ENCODE results near the gene PROC.

The PROC gene

DNA sequence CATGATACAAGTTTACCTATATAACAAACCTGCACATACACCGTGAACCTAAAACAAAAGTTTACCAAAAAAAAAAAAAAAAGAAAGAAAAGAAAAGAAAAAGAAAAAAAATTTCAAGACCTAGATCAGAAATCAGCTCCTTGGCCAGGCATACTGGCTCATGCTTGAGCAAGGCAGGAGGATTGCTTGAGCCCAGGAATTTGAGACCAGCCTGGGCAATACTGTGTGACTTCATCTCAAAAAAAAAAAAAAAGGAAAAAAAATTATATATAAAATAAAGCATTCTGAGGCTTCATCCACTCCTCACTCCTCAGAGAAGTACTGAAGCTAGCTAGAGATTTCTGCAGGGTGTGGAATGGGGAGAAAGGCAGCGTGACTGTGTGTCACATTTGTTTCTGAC, 11.8 kb upstream of the PROC start:
- H3K4me1 ChIP-seq (ENCODE audit: control insufficient read depth in 2 of 2, insufficient read depth in 1 of 2, low read depth in 1 of 2, low read length in 2 of 2), result peaks cover 0 to 4% of the 10 kb centered on the region in 2 donors
- H3K4ac ChIP-seq (ENCODE audit: low read length), result no peak overlapping the region
- no peaks in the 10 kb centered on the region for H3K36me3 ChIP-seq (replicated peaks in 1 of 2; ENCODE audit: control insufficient read depth in 2 of 2, insufficient read depth in 2 of 2, low read length in 2 of 2)
- H3K27me3 ChIP-seq (ENCODE audit: control insufficient read depth in 3 of 3, insufficient read depth in 3 of 3, low read depth in 1 of 3, low read length in 3 of 3), result peaks cover 0 to 9% (median 0%) of the 10 kb centered on the region in 3 experiments
- H3K18ac ChIP-seq (ENCODE audit: low read length), result no peak overlapping the region
- no peak overlapping the region for H2BK5ac ChIP-seq (ENCODE audit: low read length)
- no peak overlapping the region for H3K23ac ChIP-seq (ENCODE audit: low read depth, low read length, poor library complexity)
- H2BK120ac ChIP-seq (ENCODE audit: low read depth, low read length), result no peak overlapping the region
- no peak overlapping the region for H3K9ac ChIP-seq (ENCODE audit: low read depth, low read length, poor library complexity)
- no peak overlapping the region for H2AFZ ChIP-seq (ENCODE audit: low read length)
- no peak for DNase-seq (ENCODE audit: low spot score)
- H3K27ac ChIP-seq (replicated peaks; ENCODE audit: low read length), result no peak overlapping the region
- WGBS, 2 donors (ENCODE audit: extremely low coverage in 2 of 2, insufficient read length in 2 of 2, insufficient replicate concordance in 1 of 2), result no CpG with 5 or more reads among the region's 2 CpGs
- H2BK15ac ChIP-seq (ENCODE audit: low read length), result no peak overlapping the region
- H4K91ac ChIP-seq (ENCODE audit: low read depth, low read length, poor library complexity), result no peak overlapping the region
- H3K14ac ChIP-seq (ENCODE audit: low read length), result no peak overlapping the region
- no peak overlapping the region for H3K4me3 ChIP-seq (ENCODE audit: low read length in 2 of 2)
- H3K79me1 ChIP-seq (ENCODE audit: low read depth, low read length), result no peaks in the 10 kb centered on the region
- H4K8ac ChIP-seq (ENCODE audit: low read depth, low read length), result no peak overlapping the region
- no peak overlapping the region for H2BK12ac ChIP-seq (ENCODE audit: low read length)
- no peak overlapping the region for H3K4me2 ChIP-seq (ENCODE audit: insufficient read depth, low read length, poor library complexity, severe bottlenecking)
- H3K9me3 ChIP-seq (replicated peaks in 1 of 2; ENCODE audit: control insufficient read depth in 2 of 2, insufficient read depth in 1 of 2, low read depth in 1 of 2, low read length in 2 of 2), result no peaks in the 10 kb centered on the region
- H2AK5ac ChIP-seq (ENCODE audit: low read depth, low read length), result no peak overlapping the region

DNA sequence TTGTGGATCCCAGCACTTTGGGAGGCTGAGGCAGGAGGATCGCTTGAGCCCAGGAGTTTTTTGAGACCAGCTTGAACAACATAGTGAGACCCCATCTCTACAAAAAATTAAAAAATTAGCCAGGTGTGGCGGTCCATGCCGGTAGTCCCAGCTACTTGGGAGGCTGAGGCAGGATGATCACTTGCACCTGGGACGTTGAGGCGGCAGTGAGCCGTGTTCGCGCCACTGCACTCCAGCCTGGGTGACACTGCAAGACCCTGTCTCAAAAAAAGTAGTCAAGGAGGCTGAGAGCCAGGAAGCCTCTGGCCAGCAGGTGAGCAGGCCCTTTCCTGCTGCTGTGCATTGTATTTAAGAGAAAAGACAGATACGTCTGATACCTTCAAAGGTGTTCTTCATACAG, 11.1 kb upstream of the PROC start:
- no peak overlapping the region for H2AFZ ChIP-seq (ENCODE audit: low read length)
- H3K4ac ChIP-seq (ENCODE audit: low read length), result no peak overlapping the region
- no peak overlapping the region for H3K27ac ChIP-seq (replicated peaks; ENCODE audit: low read length)
- H3K23ac ChIP-seq (ENCODE audit: low read depth, low read length, poor library complexity), result no peak overlapping the region
- no peak overlapping the region for H3K18ac ChIP-seq (ENCODE audit: low read length)
- H3K4me2 ChIP-seq (ENCODE audit: insufficient read depth, low read length, poor library complexity, severe bottlenecking), result no peak overlapping the region
- no peaks in the 10 kb centered on the region for H3K36me3 ChIP-seq (replicated peaks in 1 of 2; ENCODE audit: control insufficient read depth in 2 of 2, insufficient read depth in 2 of 2, low read length in 2 of 2)
- H4K8ac ChIP-seq (ENCODE audit: low read depth, low read length), result no peak overlapping the region
- H2AK5ac ChIP-seq (ENCODE audit: low read depth, low read length), result peak overlapping the region; percentile 66
- H3K9me3 ChIP-seq (replicated peaks in 1 of 2; ENCODE audit: control insufficient read depth in 2 of 2, insufficient read depth in 1 of 2, low read depth in 1 of 2, low read length in 2 of 2), result no peaks in the 10 kb centered on the region
- H4K91ac ChIP-seq (ENCODE audit: low read depth, low read length, poor library complexity), result no peak overlapping the region
- H2BK5ac ChIP-seq (ENCODE audit: low read length), result no peak overlapping the region
- H2BK12ac ChIP-seq (ENCODE audit: low read length), result no peak overlapping the region
- H2BK15ac ChIP-seq (ENCODE audit: low read length), result no peak overlapping the region
- H3K79me1 ChIP-seq (ENCODE audit: low read depth, low read length), result no peaks in the 10 kb centered on the region
- H3K27me3 ChIP-seq (ENCODE audit: control insufficient read depth in 3 of 3, insufficient read depth in 3 of 3, low read depth in 1 of 3, low read length in 3 of 3), result peaks cover 0 to 9% (median 0%) of the 10 kb centered on the region in 3 experiments
- DNase-seq (ENCODE audit: low spot score), result no peak
- H3K4me1 ChIP-seq (ENCODE audit: control insufficient read depth in 2 of 2, insufficient read depth in 1 of 2, low read depth in 1 of 2, low read length in 2 of 2), result peaks cover 0 to 4% of the 10 kb centered on the region in 2 donors
- H3K14ac ChIP-seq (ENCODE audit: low read length), result no peak overlapping the region
- H2BK120ac ChIP-seq (ENCODE audit: low read depth, low read length), result no peak overlapping the region
- H3K4me3 ChIP-seq (ENCODE audit: low read length in 2 of 2), result no peak overlapping the region
- H3K9ac ChIP-seq (ENCODE audit: low read depth, low read length, poor library complexity), result no peak overlapping the region
- WGBS, 2 donors (ENCODE audit: extremely low coverage in 2 of 2, insufficient read length in 2 of 2, insufficient replicate concordance in 1 of 2), result no CpG with 5 or more reads among the region's 9 CpGs

DNA sequence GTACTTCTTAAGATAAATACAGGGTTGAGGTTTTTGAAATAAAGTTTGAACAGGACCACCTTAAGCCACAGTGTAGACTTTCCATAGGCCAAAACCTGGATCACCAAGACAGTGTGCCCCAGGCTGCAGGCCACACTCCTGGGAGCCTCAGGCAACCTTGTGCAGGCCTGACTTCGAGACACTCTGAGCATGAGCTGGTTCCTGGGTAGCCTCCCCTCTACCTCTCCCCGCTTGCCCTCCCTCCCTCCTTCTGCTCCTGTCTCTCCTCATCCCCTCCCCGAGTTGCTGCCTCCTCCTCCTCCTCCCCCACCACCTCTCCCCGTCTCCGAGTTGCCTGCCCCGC, 10.6 kb upstream of the PROC start:
- Histone ChIP-seq H3K4ac (ENCODE audit: low read length) (no peak overlapping the region), H2AFZ (ENCODE audit: low read length) (peak overlapping the region; percentile 87), H3K36me3 (replicated peaks in 1 of 2; ENCODE audit: control insufficient read depth in 2 of 2, insufficient read depth in 2 of 2, low read length in 2 of 2) (no peaks in the 10 kb centered on the region), H3K4me3 (ENCODE audit: low read length in 2 of 2) (peak overlapping the region in 1 of 2 donors; percentile 37), H3K9me3 (replicated peaks in 1 of 2; ENCODE audit: control insufficient read depth in 2 of 2, insufficient read depth in 1 of 2, low read depth in 1 of 2, low read length in 2 of 2) (peaks cover 0 to under 1% of the 10 kb centered on the region in 2 donors), H4K91ac (ENCODE audit: low read depth, low read length, poor library complexity) (no peak overlapping the region), H3K27me3 (ENCODE audit: control insufficient read depth in 3 of 3, insufficient read depth in 3 of 3, low read depth in 1 of 3, low read length in 3 of 3) (peaks cover 0 to 4% (median 0%) of the 10 kb centered on the region in 3 experiments), H3K27ac (replicated peaks; ENCODE audit: low read length) (peak overlapping the region; percentile 5), H3K79me1 (ENCODE audit: low read depth, low read length) (no peaks in the 10 kb centered on the region), H3K4me2 (ENCODE audit: insufficient read depth, low read length, poor library complexity, severe bottlenecking) (peak overlapping the region; percentile 96), H2BK15ac (ENCODE audit: low read length) (peak overlapping the region; percentile 10), H3K18ac (ENCODE audit: low read length) (peak overlapping the region; percentile 78), H3K23ac (ENCODE audit: low read depth, low read length, poor library complexity) (peak overlapping the region; percentile 82), H2BK5ac (ENCODE audit: low read length) (no peak overlapping the region), H2BK12ac (ENCODE audit: low read length) (no peak overlapping the region), H3K14ac (ENCODE audit: low read length) (no peak overlapping the region), H3K9ac (ENCODE audit: low read depth, low read length, poor library complexity) (no peak overlapping the region), H2BK120ac (ENCODE audit: low read depth, low read length) (no peak overlapping the region), H2AK5ac (ENCODE audit: low read depth, low read length) (no peak overlapping the region), H3K4me1 (ENCODE audit: control insufficient read depth in 2 of 2, insufficient read depth in 1 of 2, low read depth in 1 of 2, low read length in 2 of 2) (peaks cover 0 to 4% of the 10 kb centered on the region in 2 donors), H4K8ac (ENCODE audit: low read depth, low read length) (no peak overlapping the region)
- no peak for DNase-seq (ENCODE audit: low spot score)
- WGBS, 2 donors (ENCODE audit: extremely low coverage in 2 of 2, insufficient read length in 2 of 2, insufficient replicate concordance in 1 of 2), result no CpG with 5 or more reads among the region's 6 CpGs

DNA sequence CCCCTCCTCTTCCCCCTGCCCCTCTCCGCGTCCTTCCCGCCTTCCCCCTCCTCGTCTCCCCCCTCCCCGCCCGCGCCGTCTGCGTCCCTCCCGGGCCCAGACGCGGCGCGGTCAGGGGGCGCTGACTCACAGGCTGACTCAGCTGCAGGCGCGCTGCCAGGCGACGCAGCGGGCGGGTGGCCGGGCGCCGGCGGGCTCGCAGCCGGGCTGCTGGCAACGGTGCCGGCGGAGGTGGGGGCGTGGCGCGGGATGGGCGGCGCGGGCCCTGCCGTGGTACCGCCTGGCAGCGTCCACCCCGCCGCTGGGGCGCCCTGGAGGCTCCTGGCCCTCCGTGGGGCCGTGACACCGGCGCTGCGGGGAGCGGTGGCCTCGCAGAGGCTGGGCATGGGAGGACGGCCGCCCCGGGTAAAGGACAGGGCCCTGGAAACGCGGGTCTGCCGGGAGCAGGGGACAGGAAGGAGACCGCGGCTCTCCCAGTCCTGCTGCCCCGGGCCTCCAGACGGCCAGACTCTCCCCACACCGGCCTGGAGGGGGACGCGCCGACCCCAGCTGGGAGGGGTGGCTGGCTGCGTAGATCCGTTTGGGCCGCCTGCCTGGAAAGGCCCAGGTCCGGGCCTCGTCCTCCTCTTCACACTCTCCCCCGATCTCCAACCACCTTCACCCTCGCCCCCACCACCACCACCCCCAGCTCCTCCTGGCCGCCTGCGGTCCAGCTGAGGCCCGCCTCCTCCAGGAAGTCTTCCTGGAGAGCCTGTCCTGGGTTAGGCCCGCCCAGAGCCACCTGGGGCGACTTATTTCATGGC, 10.0 kb upstream of the PROC start:
- H2AK5ac ChIP-seq (ENCODE audit: low read depth, low read length), result peak overlapping the region; percentile 44
- H3K36me3 ChIP-seq (replicated peaks in 1 of 2; ENCODE audit: control insufficient read depth in 2 of 2, insufficient read depth in 2 of 2, low read length in 2 of 2), result no peaks in the 10 kb centered on the region
- H3K23ac ChIP-seq (ENCODE audit: low read depth, low read length, poor library complexity), result peak overlapping the region; percentile 61
- peaks cover 0 to 4% of the 10 kb centered on the region in 2 donors for H3K4me1 ChIP-seq (ENCODE audit: control insufficient read depth in 2 of 2, insufficient read depth in 1 of 2, low read depth in 1 of 2, low read length in 2 of 2)
- H3K18ac ChIP-seq (ENCODE audit: low read length), result peak overlapping the region; percentile 97
- H4K91ac ChIP-seq (ENCODE audit: low read depth, low read length, poor library complexity), result peak overlapping the region; percentile 41
- peak overlapping the region; percentile 80 for H2BK15ac ChIP-seq (ENCODE audit: low read length)
- peak overlapping the region; percentile 87 for H2AFZ ChIP-seq (ENCODE audit: low read length)
- H3K27ac ChIP-seq (replicated peaks; ENCODE audit: low read length), result peak overlapping the region; percentile 45
- H3K4ac ChIP-seq (ENCODE audit: low read length), result no peak overlapping the region
- no peak overlapping the region for H2BK5ac ChIP-seq (ENCODE audit: low read length)
- H3K9ac ChIP-seq (ENCODE audit: low read depth, low read length, poor library complexity), result peak overlapping the region; percentile 93
- H3K14ac ChIP-seq (ENCODE audit: low read length), result no peak overlapping the region
- H2BK12ac ChIP-seq (ENCODE audit: low read length), result no peak overlapping the region
- H3K4me3 ChIP-seq (ENCODE audit: low read length in 2 of 2), result peak overlapping the region; percentile 37 to 83
- DNase-seq (ENCODE audit: low spot score), result peak; percentile 82
- no peak overlapping the region for H4K8ac ChIP-seq (ENCODE audit: low read depth, low read length)
- whole genome bisulfite sequencing, 2 donors (ENCODE audit: extremely low coverage in 2 of 2, insufficient read length in 2 of 2, insufficient replicate concordance in 1 of 2), result no CpG with 5 or more reads among the region's 75 CpGs
- H3K9me3 ChIP-seq (replicated peaks in 1 of 2; ENCODE audit: control insufficient read depth in 2 of 2, insufficient read depth in 1 of 2, low read depth in 1 of 2, low read length in 2 of 2), result peaks cover 0 to 6% of the 10 kb centered on the region in 2 donors
- no peaks in the 10 kb centered on the region for H3K27me3 ChIP-seq (ENCODE audit: control insufficient read depth in 3 of 3, insufficient read depth in 3 of 3, low read depth in 1 of 3, low read length in 3 of 3)
- H3K79me1 ChIP-seq (ENCODE audit: low read depth, low read length), result no peaks in the 10 kb centered on the region
- H2BK120ac ChIP-seq (ENCODE audit: low read depth, low read length), result peak overlapping the region; percentile 24
- H3K4me2 ChIP-seq (ENCODE audit: insufficient read depth, low read length, poor library complexity, severe bottlenecking), result peak overlapping the region; percentile 96
